IMR-90 (cell line): Measurements from ENCODE around the gene LAMA2. TPM values are rescaled to one million over a fixed set of nuclear protein-coding genes. Genes with fewer than 3 reads are reported as not detected.

ENCODE experiments used
- ATAC-seq: fragments of 200-7000 bp; cut with Tn5 transposase; 2 replicates; pipeline ENCODE4 v1.9.1; 2020; ENCODE audit warnings: low read depth, mild to moderate bottlenecking, moderate library complexity
- BruUV-seq: library from RNA; stranded (reverse); fragments of 400-500 nt; replicated peaks from 2 replicates; lab custom pipeline; 2021; lab: Mats Ljungman, UMichigan
- CTCF ChIA-PET: fragments of 300-600 bp; formaldehyde crosslinking; extraction: SDS; loops from one replicate; lab custom pipeline; 2021; ENCODE audit warnings: antibody characterized with exemption; lab: Yijun Ruan, JAX
- POLR2A ChIA-PET: fragments of 300-600 bp; sonication (Branson Sonifier 250); formaldehyde crosslinking; loops from one replicate; lab custom pipeline; 2022; ENCODE audit warnings: antibody characterized with exemption; ENCODE audit not compliant: unreplicated experiment; lab: Charles Lee
- DNase-seq: peaks from one replicate; pipeline ENCODE4 v3.0.0; 2013
- H2AFZ ChIP-seq: replicated peaks from 2 replicates; pipeline ENCODE3; 2013; ENCODE audit warnings: low read length, mild to moderate bottlenecking; ENCODE audit not compliant: poor library complexity
- H2AK5ac ChIP-seq: 2 replicates; pipeline ENCODE4 v1.6.1; 2013; ENCODE audit warnings: low read depth, low read length, inconsistent platforms
- H2AK9ac ChIP-seq: replicated peaks from 2 replicates; pipeline ENCODE3; 2013; ENCODE audit warnings: mild to moderate bottlenecking, low read depth, low read length, moderate library complexity; ENCODE audit not compliant: poor library complexity
- H2BK120ac ChIP-seq: 2 replicates; pipeline ENCODE4 v1.6.1; 2013; ENCODE audit warnings: low read depth, low read length, inconsistent platforms
- H2BK15ac ChIP-seq: 3 replicates; pipeline ENCODE4 v1.6.1; 2013; ENCODE audit warnings: low read depth, low read length, inconsistent platforms
- H2BK20ac ChIP-seq: 2 replicates; pipeline ENCODE4 v1.6.1; 2013; ENCODE audit warnings: low read depth, mild to moderate bottlenecking, inconsistent platforms, low read length, moderate library complexity
- H2BK5ac ChIP-seq: 2 replicates; pipeline ENCODE4 v1.6.1; 2013; ENCODE audit warnings: mild to moderate bottlenecking, low read depth, low read length, inconsistent platforms; ENCODE audit not compliant: poor library complexity, severe bottlenecking
- H3K14ac ChIP-seq: replicated peaks from 2 replicates; pipeline ENCODE4 v1.6.1; 2013; ENCODE audit warnings: low read depth, low read length, inconsistent platforms
- H3K18ac ChIP-seq: 2 replicates; pipeline ENCODE4 v1.6.1; 2013; ENCODE audit warnings: low read depth, low read length, control low read depth
- H3K23ac ChIP-seq: 2 replicates; pipeline ENCODE4 v1.6.1; 2013; ENCODE audit warnings: low read depth, low read length, inconsistent platforms
- H3K27ac ChIP-seq: 2 replicates; pipeline ENCODE4 v1.5.1; 2013; ENCODE audit warnings: mild to moderate bottlenecking, control low read depth, low read length; ENCODE audit not compliant: insufficient read depth
- H3K27me3 ChIP-seq: 2 replicates; pipeline ENCODE4 v1.6.1; 2013; ENCODE audit warnings: low read length; ENCODE audit not compliant: control insufficient read depth, insufficient read depth
- H3K36me3 ChIP-seq: 2 replicates; pipeline ENCODE4 v1.6.1; 2013; ENCODE audit warnings: low read length, mixed read lengths; ENCODE audit not compliant: control insufficient read depth, insufficient read depth
- H3K4ac ChIP-seq: 2 replicates; pipeline ENCODE4 v1.6.1; 2013; ENCODE audit warnings: low read depth, low read length, inconsistent platforms
- H3K4me1 ChIP-seq: 2 replicates; pipeline ENCODE4 v1.6.1; 2013; ENCODE audit warnings: low read length, mixed read lengths; ENCODE audit not compliant: control insufficient read depth, insufficient read depth
- H3K4me2 ChIP-seq: 2 replicates; pipeline ENCODE4 v1.6.1; 2013; ENCODE audit warnings: low read depth, mild to moderate bottlenecking, control low read depth, low read length, moderate library complexity
- H3K4me3 ChIP-seq: 2 replicates; pipeline ENCODE4 v1.5.1; 2013; ENCODE audit warnings: low read depth, mild to moderate bottlenecking, control low read depth, low read length, moderate library complexity; ENCODE audit not compliant: insufficient read depth
- H3K56ac ChIP-seq: 2 replicates; pipeline ENCODE4 v1.6.1; 2013; ENCODE audit warnings: low read length, inconsistent platforms; ENCODE audit not compliant: insufficient read depth; ENCODE audit errors: extremely low read depth
- H3K79me1 ChIP-seq, 2 experiments: 2 replicates each; pipeline ENCODE4 v1.6.1; 2013; ENCODE audit warnings: low read length in 2 of 2, inconsistent platforms in 1 of 2, low read depth in 1 of 2
- H3K9ac ChIP-seq: 2 replicates; pipeline ENCODE4 v1.6.1; 2013; ENCODE audit warnings: low read depth, low read length, control low read depth
- H3K9me1 ChIP-seq: 2 replicates; pipeline ENCODE4 v1.6.1; 2013; ENCODE audit warnings: low read length, inconsistent platforms; ENCODE audit not compliant: insufficient read depth
- H3K9me3 ChIP-seq: 2 replicates; pipeline ENCODE4 v1.6.1; 2013; ENCODE audit warnings: low read length; ENCODE audit not compliant: control insufficient read depth, insufficient read depth
- H4K20me1 ChIP-seq: 2 replicates; pipeline ENCODE4 v1.6.1; 2013; ENCODE audit warnings: low read length, inconsistent platforms; ENCODE audit not compliant: insufficient read depth
- H4K5ac ChIP-seq: 2 replicates; pipeline ENCODE4 v1.6.1; 2013; ENCODE audit warnings: mild to moderate bottlenecking, low read depth, low read length, control low read depth
- H4K8ac ChIP-seq, 2 experiments: 2 replicates each; pipeline ENCODE4 v1.6.1; 2013; ENCODE audit warnings: low read depth in 2 of 2, low read length in 2 of 2, control low read depth in 1 of 2, inconsistent platforms in 1 of 2
- H4K91ac ChIP-seq: 2 replicates; pipeline ENCODE4 v1.6.1; 2013; ENCODE audit warnings: low read depth, low read length, inconsistent platforms; ENCODE audit not compliant: insufficient read depth
- BHLHE40 ChIP-seq: fragments of 150-350 bp; IDR thresholded peaks from 2 replicates; pipeline ENCODE4 v1.6.1; 2016; ENCODE audit warnings: mild to moderate bottlenecking, low read depth, low read length
- CEBPB ChIP-seq: IDR thresholded peaks from 2 replicates; pipeline ENCODE4 v1.6.1; 2012; ENCODE audit warnings: low read depth, low read length, improper control_type of control experiment
- CHD1 ChIP-seq: IDR thresholded peaks from 2 replicates; pipeline ENCODE4 v1.6.1; 2012; ENCODE audit warnings: low read depth, low read length, improper control_type of control experiment
- FOS ChIP-seq: fragments of 150-350 bp; IDR thresholded peaks from 2 replicates; pipeline ENCODE4 v1.6.1; 2016; ENCODE audit warnings: low read depth, low read length
- MAFK ChIP-seq: IDR thresholded peaks from 2 replicates; pipeline ENCODE4 v1.6.1; 2012; ENCODE audit warnings: low read depth, low read length, improper control_type of control experiment
- MAZ ChIP-seq: IDR thresholded peaks from 2 replicates; pipeline ENCODE4 v1.6.1; 2012; ENCODE audit warnings: low read depth, mild to moderate bottlenecking, low read length, improper control_type of control experiment, moderate library complexity, borderline replicate concordance
- MXI1 ChIP-seq: IDR thresholded peaks from 2 replicates; pipeline ENCODE4 v1.6.1; 2012; ENCODE audit warnings: low read depth, mild to moderate bottlenecking, low read length, moderate library complexity, borderline replicate concordance
- NFE2L2 ChIP-seq: fragments of 150-350 bp; IDR thresholded peaks from 2 replicates; pipeline ENCODE4 v1.6.1; 2016; ENCODE audit warnings: low read depth, mild to moderate bottlenecking, low read length
- POLR2A ChIP-seq: IDR thresholded peaks from 2 replicates; pipeline ENCODE4 v1.6.1; 2012; ENCODE audit warnings: mild to moderate bottlenecking, low read depth, low read length
- RAD21 ChIP-seq: IDR thresholded peaks from 2 replicates; pipeline ENCODE4 v1.6.1; 2012; ENCODE audit warnings: low read length, improper control_type of control experiment
- RCOR1 ChIP-seq: IDR thresholded peaks from 2 replicates; pipeline ENCODE4 v1.6.1; 2012; ENCODE audit warnings: mild to moderate bottlenecking, low read length, improper control_type of control experiment; ENCODE audit not compliant: insufficient replicate concordance
- RFX5 ChIP-seq: IDR thresholded peaks from 2 replicates; pipeline ENCODE4 v1.8.0; 2012; ENCODE audit warnings: low read depth, mild to moderate bottlenecking, low read length, moderate library complexity
- dilution Hi-C: fragments of 300-500 bp; cut with HindIII; formaldehyde crosslinking; loops from one replicate; pipeline ENCODE4 v1.14.3; 2018; ENCODE audit warnings: low sequenced_read_pairs; ENCODE audit not compliant: unreplicated experiment
- in situ Hi-C: fragments of 300-500 bp; cut with MboI; formaldehyde crosslinking; loops from 3 replicates; pipeline ENCODE4 v1.14.3; 2019; ENCODE audit warnings: low sequenced_read_pairs, inconsistent platforms, mixed read lengths
- intact Hi-C: fragments of 100-400 bp; cut with micrococcal nuclease; formaldehyde crosslinking; loops from 2 replicates; pipeline ENCODE4 v1.10.0; 2022
- polyA plus RNA-seq, 3 experiments: library from polyadenylated mRNA; depleted of rRNA; stranded (reverse); fragments of >200 nt; gene quantifications; 2 replicates each; pipeline ENCODE4 v1.2.3, GENCODE V29; 2012; ENCODE audit warnings: low replicate concordance in 1 of 3
- total RNA-seq: library from RNA; depleted of rRNA; stranded (reverse); fragments of >200 nt; gene quantifications from 2 replicates; pipeline ENCODE4 v1.2.3, GENCODE V29; 2012
- TF ChIP-seq, protein P1 (sequence below): fragments of 150-350 bp; IDR thresholded peaks from 2 replicates; pipeline ENCODE4 v1.6.1; 2016; ENCODE audit warnings: low read depth, mild to moderate bottlenecking, low read length, moderate library complexity, borderline replicate concordance
- TF ChIP-seq, protein P2 (sequence below): fragments of 150-350 bp; IDR thresholded peaks from 2 replicates; pipeline ENCODE4 v1.6.1; 2017; ENCODE audit warnings: mild to moderate bottlenecking, antibody characterized with exemption, low read length, low read depth
- TF ChIP-seq, protein P3 (sequence below): conservative IDR thresholded peaks from 2 replicates; pipeline ENCODE4 v1.5.1; 2012; ENCODE audit warnings: mild to moderate bottlenecking, low read depth, low read length, improper control_type of control experiment

The LAMA2 gene
- total and polyA plus RNA-seq, 2 of the 4 experiments (the other 2 are of a cell fraction): 9.9 to 13.3 TPM

DNA sequence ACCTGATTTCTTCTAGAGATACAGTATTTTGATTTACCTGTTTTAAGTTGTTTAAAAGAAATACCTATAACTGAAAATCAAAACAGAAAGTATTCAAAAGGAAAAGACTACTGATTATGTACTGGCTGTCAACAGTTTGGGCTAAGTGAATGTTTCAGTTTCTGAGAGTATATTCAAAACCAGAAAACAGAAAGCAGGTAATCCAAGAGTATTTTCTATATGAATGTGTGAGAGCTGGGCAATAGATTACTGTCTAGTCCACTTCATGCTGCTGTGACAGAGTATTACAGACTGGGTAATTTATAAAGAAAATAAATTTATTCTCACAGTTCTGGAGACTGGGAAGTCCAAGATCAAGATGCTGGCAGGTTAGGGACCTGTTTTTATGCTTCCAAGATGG, 566.0 kb downstream of the LAMA2 start:
- Histone ChIP-seq H4K20me1 (no peaks in the 10 kb centered on the region), H3K4me2 (no peak overlapping the region), H4K5ac (no peak overlapping the region), H3K56ac (no peak overlapping the region), H4K8ac (no peak overlapping the region), H3K27me3 (no peaks in the 10 kb centered on the region), H2AK5ac (no peak overlapping the region), H3K27ac (no peak overlapping the region), H2BK20ac (no peak overlapping the region), H3K18ac (no peak overlapping the region), H3K36me3 (no peaks in the 10 kb centered on the region), H4K91ac (no peak overlapping the region), H3K4me1 (no peaks in the 10 kb centered on the region), H2BK5ac (no peak overlapping the region), H2BK120ac (no peak overlapping the region), H2AK9ac (no peak overlapping the region), H3K9ac (no peak overlapping the region), H3K4ac (no peak overlapping the region), H2BK15ac (no peak overlapping the region), H3K4me3 (no peak overlapping the region), H3K14ac (no peak overlapping the region), H2AFZ (no peak overlapping the region), H3K9me1 (no peaks in the 10 kb centered on the region), H3K9me3 (no peaks in the 10 kb centered on the region), H3K79me1 (no peaks in the 10 kb centered on the region), H3K23ac (no peak overlapping the region)
- no peak for DNase-seq
- ChIA-PET CTCF (no interaction called here), POLR2A (no interaction called here)
- intact Hi-C loops: no loop called here
- in situ Hi-C loops: no loop called here
- dilution Hi-C loops: no loop called here
- no peak for TF ChIP-seq BHLHE40
- TF ChIP-seq MAZ: no peak
- no peak for TF ChIP-seq CEBPB
- no peak for TF ChIP-seq NFE2L2
- TF ChIP-seq POLR2A: no peak
- no peak for TF ChIP-seq RCOR1
- TF ChIP-seq MAFK: no peak
- TF ChIP-seq, protein P1, sequence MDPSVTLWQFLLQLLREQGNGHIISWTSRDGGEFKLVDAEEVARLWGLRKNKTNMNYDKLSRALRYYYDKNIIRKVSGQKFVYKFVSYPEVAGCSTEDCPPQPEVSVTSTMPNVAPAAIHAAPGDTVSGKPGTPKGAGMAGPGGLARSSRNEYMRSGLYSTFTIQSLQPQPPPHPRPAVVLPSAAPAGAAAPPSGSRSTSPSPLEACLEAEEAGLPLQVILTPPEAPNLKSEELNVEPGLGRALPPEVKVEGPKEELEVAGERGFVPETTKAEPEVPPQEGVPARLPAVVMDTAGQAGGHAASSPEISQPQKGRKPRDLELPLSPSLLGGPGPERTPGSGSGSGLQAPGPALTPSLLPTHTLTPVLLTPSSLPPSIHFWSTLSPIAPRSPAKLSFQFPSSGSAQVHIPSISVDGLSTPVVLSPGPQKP: no peak
- TF ChIP-seq MXI1: no peak
- TF ChIP-seq FOS: no peak
- TF ChIP-seq, protein P2, sequence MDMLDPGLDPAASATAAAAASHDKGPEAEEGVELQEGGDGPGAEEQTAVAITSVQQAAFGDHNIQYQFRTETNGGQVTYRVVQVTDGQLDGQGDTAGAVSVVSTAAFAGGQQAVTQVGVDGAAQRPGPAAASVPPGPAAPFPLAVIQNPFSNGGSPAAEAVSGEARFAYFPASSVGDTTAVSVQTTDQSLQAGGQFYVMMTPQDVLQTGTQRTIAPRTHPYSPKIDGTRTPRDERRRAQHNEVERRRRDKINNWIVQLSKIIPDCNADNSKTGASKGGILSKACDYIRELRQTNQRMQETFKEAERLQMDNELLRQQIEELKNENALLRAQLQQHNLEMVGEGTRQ: no peak
- TF ChIP-seq, protein P3, sequence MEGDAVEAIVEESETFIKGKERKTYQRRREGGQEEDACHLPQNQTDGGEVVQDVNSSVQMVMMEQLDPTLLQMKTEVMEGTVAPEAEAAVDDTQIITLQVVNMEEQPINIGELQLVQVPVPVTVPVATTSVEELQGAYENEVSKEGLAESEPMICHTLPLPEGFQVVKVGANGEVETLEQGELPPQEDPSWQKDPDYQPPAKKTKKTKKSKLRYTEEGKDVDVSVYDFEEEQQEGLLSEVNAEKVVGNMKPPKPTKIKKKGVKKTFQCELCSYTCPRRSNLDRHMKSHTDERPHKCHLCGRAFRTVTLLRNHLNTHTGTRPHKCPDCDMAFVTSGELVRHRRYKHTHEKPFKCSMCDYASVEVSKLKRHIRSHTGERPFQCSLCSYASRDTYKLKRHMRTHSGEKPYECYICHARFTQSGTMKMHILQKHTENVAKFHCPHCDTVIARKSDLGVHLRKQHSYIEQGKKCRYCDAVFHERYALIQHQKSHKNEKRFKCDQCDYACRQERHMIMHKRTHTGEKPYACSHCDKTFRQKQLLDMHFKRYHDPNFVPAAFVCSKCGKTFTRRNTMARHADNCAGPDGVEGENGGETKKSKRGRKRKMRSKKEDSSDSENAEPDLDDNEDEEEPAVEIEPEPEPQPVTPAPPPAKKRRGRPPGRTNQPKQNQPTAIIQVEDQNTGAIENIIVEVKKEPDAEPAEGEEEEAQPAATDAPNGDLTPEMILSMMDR: no peak
- TF ChIP-seq RAD21: no peak
- TF ChIP-seq CHD1: no peak
- TF ChIP-seq RFX5: no peak
- ATAC-seq: no peak
- no TSS peak for BruUV-seq
